ENCODE data around the gene QKI. TPM values are rescaled to one million over a fixed set of nuclear protein-coding genes. Genes with fewer than 3 reads are reported as not detected.

QKI gene
- total RNA-seq, 1 experiment from 2014 or later: 176 TPM

- Histone ChIP-seq H2BK20ac (ENCODE audit: low read depth, low read length, poor library complexity, severe bottlenecking) (no peak overlapping the region), H3K79me2 (ENCODE audit: insufficient read depth, low read length) (peaks cover 22% of the 10 kb centered on the region; the same call in 1 of the 2 replicates), H3K4me1 (ENCODE audit: insufficient read depth, low read length) (peaks cover under 1% of the 10 kb centered on the region; the same call in 1 of the 2 replicates), H3K4ac (ENCODE audit: low read depth, low read length) (no peak overlapping the region), H4K8ac (replicated peaks; ENCODE audit: insufficient read length, low read depth, low read length) (no peak overlapping the region), H2BK12ac (ENCODE audit: insufficient read length, low read depth, low read length) (no peak overlapping the region), H2AK5ac (ENCODE audit: insufficient read length, low read length) (no peak overlapping the region), H2BK15ac (ENCODE audit: low read depth, low read length) (no peak overlapping the region), H2BK120ac (ENCODE audit: low read depth, low read length, poor library complexity, severe bottlenecking) (no peak overlapping the region), H2AFZ (ENCODE audit: low read length) (no peak overlapping the region), H3K9ac (ENCODE audit: extremely low read depth, insufficient read length, low read length) (no peak overlapping the region), H3K23ac (ENCODE audit: insufficient read length, low read depth, low read length) (no peak overlapping the region), H3K9me3 (ENCODE audit: control insufficient read depth, low read depth, low read length) (no peaks in the 10 kb centered on the region), H3K14ac (ENCODE audit: insufficient read depth, low read length) (no peak overlapping the region), H3K4me2 (ENCODE audit: insufficient read depth, insufficient read length, low read length) (no peak overlapping the region), H3K23me2 (ENCODE audit: insufficient read length, low read depth, low read length, poor library complexity, severe bottlenecking) (no peaks in the 10 kb centered on the region), H3K18ac (ENCODE audit: insufficient read length, low read depth, low read length) (no peak overlapping the region), H4K5ac (ENCODE audit: insufficient read length, low read depth, low read length) (no peak overlapping the region), H4K20me1 (ENCODE audit: control insufficient read depth, insufficient read depth, insufficient read length) (no peaks in the 10 kb centered on the region), H4K91ac (ENCODE audit: insufficient read length, low read depth, low read length) (no peak overlapping the region), H2BK5ac (ENCODE audit: insufficient read length, low read length) (no peak overlapping the region), H3K27ac (ENCODE audit: insufficient read length, low read depth, low read length) (no peak overlapping the region), H3T11ph (ENCODE audit: low read length) (no peak overlapping the region), H3K79me1 (ENCODE audit: insufficient read depth, low read depth, low read length, poor library complexity, severe bottlenecking) (peaks cover 3% of the 10 kb centered on the region), H3K56ac (ENCODE audit: insufficient read length, low read depth, low read length) (no peak overlapping the region), H3K27me3 (ENCODE audit: insufficient read depth, low read length) (no peaks in the 10 kb centered on the region)
- Mint-ChIP-seq H3K27ac (peak overlapping the region in 2 of 3 experiments; percentile 9 to 63; a peak in 3 of 7 replicates), H3K4me3 (no peak overlapping the region), H3K4me1 (peaks cover 12 to 32% of the 10 kb centered on the region in 2 experiments), H3K9me3 (peaks cover 0 to 3% of the 10 kb centered on the region in 2 experiments; a peak in 2 of 5 replicates), H3K36me3 (ENCODE audit: insufficient read depth in 1 of 3, low read depth in 3 of 3) (peaks cover 0 to 15% (median 7%) of the 10 kb centered on the region in 3 experiments; a peak in 4 of 7 replicates), H3K27me3 (ENCODE audit: low read depth) (no peaks in the 10 kb centered on the region)
- WGBS (ENCODE audit: extremely low coverage, insufficient read length, low lambda C conversion rate): no CpG with 5 or more reads among the region's 1 CpG
- no peak for DNase-seq
- no peak for TF ChIP-seq CTCF (conservative IDR thresholded peaks at IDR 0.05)
Measured at GRCh38 chr6:163496205-163496604, 81.7 kb downstream of the QKI start.
